Tongue (tissue), 2 donors: ENCODE results near the gene C6orf132. TPM values are rescaled to one million over a fixed set of nuclear protein-coding genes. Genes with fewer than 3 reads are reported as not detected.

Source experiments
- DNase-seq: peaks from one replicate; pipeline ENCODE4 v3.0.0-alpha.2; 2015
- total RNA-seq: library from RNA; depleted of rRNA; stranded (reverse); fragments of >200 nt; gene quantifications from one replicate; pipeline ENCODE4 v1.2.3, GENCODE V29; 2014

Gene C6orf132
- total RNA-seq, 1 donor from 2014 or later: 8.5 TPM

DNA sequence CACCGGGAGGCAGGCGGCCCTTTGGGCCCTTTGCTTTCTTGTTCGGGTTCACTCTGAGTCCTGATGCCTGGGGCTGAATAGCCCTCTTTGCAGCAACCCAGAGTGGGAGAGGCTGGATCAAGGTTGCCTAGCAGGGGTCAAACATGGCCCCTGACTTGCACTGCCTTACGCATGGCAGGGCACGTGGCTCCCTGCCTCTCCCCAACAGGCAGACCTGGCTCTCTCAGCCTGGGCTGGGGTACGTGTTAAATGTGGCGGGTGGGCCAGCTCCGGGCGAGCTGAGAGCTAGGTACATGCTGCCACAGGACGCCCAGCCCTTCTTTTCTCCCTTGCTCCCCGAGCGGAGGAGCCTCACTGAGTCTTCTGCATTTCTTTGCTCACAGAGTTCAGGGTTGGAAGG is 7.3 kb downstream of the C6orf132 start:
- no peak for DNase-seq

- no peak for DNase-seq
These were observed 8.5 kb downstream of the C6orf132 start for GRCh38 chr6:42133926-42134325.

GRCh38 chr6:42131531-42131930 is 10.9 kb downstream of the C6orf132 start:
- no peak for DNase-seq

DNA sequence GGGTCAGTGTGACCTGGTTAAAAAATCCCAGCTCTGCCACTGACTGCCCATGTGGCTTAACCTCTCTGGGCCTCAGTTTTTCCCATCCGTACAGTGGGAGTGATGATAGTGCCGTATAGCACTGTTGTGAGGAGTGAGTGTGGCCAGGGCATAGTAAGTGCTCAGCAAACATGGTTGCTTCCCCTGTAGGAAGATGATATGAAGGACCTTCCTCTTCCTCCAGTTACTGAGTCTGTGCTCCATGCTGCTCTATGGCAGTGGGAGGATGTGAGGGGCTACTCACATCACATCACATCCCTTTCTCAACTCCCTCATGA is 13.1 kb downstream of the C6orf132 start:
- DNase-seq: no peak

GRCh38 chr6:42128460-42129359 is 13.7 kb downstream of the C6orf132 start:
- no peak for DNase-seq

DNA sequence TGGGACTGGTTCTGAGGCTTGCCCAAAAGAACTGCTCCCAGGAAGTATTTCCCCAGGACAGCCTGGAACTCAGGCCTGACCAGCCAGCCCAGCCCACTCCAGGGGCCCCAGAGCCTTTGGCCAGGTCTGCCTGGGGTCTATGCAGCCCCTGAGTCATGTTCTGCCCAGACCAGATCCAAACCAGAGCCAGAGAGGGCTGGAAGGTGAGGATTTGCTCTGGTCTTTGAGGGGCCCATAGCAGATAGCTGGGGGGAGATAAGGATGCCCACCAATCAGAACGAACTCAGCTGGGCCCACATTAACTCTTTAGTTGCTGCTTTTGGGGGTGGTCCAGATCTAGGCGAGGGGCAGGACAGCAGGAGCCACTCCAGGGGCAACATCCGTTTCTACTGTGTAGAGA is 16.8 kb downstream of the C6orf132 start:
- no peak for DNase-seq

- no peak for DNase-seq
These were observed 17.2 kb downstream of the C6orf132 start for GRCh38 chr6:42125231-42125630.

DNA sequence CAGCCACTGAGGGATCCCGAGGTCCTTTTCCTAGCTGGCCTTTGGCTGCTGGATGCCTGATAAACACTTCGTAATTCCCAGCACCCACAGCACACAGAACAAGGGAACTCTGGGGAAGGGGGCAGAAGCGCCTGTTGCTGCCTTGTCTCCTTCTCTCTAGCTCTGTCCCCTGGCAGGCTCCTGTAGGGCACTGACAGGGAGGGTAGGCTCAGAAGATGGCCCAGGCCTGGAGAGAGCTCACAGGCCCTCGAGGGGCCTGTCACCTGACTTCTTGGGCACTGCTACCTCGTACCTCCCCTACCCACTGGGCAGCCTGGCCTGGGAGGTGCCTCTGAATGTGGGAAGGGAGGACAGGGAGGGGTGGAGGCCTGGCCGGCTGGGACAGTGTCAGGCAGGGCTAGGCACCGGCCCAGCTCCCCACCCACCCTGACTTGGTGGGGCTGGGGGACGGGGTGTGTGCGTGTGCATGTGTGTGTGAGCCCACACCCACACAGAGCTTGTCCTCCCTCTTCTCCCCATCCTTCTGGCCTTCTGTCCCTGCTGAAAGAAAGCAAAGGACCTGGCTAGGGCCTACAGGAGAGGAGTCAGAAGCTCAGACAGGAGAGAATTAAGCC is 18.1 kb downstream of the C6orf132 start:
- no peak for DNase-seq

DNA sequence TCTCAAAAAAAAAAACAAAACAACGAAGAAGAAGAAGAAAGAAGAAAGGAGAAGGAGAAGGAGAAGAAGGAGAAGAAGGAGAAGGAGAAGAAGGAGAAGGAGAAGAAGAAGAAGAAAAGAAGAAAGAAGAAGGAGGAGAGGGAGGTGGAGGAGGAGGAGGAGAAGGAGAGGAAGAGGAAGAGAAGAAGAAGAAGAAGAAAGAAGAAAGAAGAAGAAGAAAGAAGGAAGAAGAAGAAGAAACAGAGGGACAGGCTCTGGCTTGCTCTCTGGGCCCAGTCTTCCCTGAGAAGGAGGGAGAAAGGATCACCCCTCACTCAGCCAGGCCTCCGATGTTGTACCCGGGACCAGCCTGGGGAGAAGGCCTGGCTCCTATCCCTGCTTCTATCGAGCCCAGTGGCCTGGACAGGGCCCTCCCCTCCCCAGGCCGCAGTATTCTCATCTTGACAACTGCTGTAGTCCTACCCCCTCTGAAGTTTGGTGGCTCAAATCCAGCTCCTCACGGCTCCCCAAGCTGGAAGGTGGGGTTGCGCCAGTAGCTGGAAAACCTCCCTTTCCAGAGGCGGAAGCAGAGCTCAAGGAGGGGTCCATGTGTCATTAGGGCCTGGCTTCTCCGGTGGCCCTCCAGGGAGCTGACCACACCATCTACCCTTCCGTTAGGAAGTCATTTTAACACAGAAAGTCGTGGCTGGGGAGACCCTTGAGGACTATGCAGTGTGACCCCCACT is 18.9 kb downstream of the C6orf132 start:
- no peak for DNase-seq

- no peak for DNase-seq
These were observed 21.2 kb downstream of the C6orf132 start for GRCh38 chr6:42120895-42121865.

DNA sequence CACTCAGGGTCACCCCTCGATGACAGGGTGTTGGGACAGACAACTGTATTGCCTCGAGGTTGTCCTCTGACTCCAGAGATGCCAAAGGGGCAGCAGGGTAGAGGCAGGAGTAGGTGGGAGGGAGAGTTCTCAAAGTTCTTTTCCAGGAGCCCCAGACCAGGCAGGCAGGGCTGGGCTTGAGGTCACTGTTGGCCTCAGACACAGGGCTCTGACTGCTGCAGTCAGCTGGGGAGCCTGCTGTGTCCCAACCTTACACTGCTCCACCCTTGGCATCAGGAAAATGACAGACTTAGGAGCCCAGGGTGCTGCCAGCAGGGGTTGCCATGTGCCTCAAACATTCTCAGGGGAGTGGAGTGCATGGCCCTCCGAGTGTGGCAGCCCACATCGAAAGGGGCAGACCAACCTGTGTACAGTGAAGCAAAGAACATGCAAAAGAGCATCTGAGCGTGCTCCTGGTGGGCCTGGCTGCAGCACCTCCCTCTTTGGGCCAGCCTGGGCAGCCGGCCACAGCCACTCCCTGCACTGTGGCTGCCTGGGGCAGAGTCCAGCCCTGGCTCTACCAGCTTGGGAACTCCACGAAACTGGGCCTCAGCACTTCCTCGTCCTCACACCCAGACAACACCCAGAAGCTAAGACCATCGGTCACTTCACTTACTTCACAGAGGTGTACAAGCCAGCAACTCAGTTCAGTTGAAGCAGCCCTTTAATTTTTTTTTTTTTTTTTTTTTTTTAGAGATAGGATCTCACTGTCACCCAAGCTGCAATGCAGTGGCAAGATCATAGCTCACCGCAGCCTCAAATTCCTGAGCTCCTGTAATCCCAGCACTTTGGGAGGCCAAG is 24.0 kb downstream of the C6orf132 start:
- DNase-seq: no peak

GRCh38 chr6:42117843-42118161 is 24.6 kb downstream of the C6orf132 start:
- DNase-seq: no peak

DNA sequence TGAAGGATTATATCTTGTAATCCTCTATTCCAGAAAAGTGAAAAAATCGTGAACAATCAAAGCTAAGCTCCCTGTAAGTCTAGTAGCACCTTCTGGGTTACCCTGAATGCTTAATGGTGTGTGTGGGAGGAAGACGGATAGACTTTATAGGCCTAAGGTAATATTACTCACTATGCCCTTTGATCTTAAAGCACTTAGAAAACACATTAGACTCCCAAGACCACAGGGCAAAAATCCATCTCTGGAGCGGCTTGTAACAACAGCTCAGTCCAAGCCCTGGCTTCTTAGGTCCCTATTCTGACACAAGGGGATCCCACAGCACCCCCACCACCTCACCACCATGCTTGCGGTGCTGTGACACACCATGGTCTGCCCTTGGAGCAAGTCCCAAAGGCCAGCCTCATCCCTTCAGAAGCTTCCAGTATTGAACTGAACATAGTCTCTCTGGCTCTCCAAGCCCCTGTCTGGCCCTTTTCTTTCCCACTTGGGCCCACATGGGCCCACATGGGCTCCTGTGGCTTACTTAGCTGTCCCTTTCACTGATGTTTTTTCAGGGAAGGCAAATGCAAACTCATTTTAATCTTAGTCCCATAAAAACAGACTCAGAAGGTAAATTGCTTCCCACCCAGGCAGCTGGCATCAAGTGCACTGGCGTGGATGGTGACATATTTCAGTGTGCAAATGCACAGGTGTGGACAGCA is 28.3 kb downstream of the C6orf132 start:
- DNase-seq: no peak

DNA sequence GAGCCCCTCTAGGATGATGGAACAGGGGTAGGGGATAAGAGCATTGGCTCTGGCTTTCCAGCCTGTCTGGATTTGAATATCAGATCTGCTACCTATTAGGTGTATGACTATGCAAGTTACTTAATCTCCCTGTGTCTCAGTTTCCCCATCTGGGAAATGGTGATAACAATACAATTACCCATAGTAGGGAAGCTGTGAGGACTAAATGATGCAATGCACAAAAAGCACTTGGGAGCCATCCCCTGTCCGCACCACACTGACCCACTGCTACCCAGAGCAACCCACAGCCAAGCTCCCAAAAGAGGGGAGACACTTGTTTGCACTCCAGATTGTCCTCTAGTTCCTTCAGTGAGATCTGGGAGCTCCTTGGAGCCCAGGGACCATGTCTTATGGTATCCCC is 30.1 kb downstream of the C6orf132 start:
- DNase-seq: no peak

DNA sequence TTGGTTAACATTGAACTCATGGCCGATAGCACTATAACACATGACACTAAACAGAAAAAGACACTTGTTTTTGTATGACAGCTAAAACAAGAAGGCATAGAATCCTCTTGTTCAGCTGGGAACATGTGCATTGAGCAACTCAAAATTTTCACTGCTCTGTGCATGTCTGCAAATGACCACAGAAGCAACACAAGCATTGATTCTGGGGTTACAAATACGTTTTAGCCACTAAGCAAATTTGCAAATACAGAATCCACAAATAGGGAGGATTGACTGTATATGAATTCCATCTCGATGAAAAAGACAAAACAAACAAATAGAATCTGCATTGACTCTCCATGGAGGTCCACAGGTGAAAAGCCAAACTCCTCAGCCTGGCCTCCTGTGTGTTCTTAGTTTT is 31.7 kb downstream of the C6orf132 start:
- DNase-seq: no peak

DNA sequence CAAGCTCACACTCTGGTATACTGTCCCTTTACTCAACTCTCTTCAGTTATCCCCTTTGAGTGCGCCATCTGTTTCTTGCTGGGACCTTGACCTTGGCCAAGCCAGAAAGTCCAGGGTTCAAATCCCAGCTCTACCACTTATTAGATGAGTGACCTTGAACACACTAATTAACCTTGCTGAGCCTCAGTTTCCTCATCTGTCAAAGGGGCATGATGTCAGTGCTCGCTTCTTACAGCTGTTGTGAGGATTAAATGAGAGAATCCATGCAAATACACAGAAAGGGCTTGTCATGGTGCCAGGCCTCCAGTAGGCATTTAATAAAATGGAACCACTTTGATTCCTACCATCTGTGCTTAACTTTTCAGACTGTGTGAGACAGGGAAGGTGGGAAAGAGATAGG is 34.3 kb downstream of the C6orf132 start:
- no peak for DNase-seq

DNA sequence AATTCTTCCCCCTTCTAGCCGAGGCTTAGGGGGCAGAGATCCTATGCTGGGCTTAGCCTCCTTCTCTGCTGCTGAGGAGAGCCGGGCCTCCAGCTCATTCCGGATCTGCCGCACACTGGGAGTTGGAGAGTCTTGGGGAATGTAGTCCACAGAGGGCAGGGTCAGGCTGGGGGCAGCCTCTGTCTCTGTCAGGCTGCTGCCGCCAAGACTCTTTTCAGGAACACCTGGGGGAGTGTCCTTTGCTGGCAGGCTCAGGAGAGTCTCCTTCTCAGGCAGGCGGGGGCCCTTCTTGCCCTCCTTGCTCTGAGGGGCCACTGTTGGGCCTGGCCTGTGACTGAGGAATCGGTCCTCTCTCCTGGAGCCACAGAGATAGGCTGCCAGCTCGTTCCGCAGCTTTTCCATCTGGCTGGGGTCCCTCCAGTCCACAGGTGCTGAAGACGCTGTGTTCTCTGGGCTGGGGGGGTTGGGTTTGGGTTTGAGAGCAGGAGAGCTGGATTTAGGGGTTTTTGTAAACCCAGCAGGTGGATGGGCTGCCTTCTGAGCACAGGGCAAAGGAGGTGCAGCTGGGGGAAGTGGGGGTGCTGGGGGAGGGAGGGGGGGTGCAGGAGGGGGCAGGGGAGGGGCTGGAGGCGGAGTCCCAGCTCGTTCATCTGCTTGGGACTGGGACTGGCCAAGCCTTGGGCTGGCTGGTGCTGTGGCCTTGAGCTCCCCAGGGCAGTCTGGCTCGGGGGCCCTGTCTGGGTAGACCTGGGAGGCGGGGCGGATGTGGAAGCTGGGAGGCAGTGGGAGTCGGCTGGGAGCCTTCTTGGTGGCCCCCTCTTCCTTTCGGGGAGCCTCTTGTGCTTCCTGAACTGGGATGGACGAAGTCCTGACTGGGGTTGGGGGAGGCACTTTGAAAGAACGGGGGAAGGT is 36.1 kb downstream of the C6orf132 start:
- DNase-seq: no peak

- no peak for DNase-seq
These were observed 36.7 kb downstream of the C6orf132 start for GRCh38 chr6:42105709-42106108.

DNA sequence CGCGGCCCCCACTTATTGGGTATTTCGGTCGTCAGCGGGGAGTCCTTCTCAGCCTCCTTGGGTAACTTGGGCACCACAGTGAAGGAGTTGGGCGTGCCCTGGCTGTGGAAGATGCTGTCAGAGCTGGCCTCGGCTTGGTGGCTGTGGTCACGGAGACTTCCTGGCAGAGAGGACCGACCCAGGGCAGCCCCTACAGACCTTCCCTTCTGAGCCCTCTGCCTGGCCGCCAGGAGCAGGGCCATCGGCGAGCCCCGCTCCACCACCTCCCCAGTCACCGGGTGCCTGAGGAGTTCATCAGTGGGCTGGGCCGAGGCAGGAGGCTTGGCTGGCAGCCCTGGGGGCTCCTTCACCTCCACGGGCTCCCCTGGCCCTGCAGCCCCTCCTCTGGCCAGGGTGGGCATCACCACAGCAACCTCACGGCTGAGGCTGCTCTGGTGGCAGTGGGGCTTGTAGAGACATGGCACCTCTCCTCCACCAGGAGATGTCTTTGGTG is 37.2 kb downstream of the C6orf132 start:
- DNase-seq: no peak

GRCh38 chr6:42104804-42105125 is 37.7 kb downstream of the C6orf132 start:
- no peak for DNase-seq
